ENCODE measurements around the gene MRPL18. TPM values are rescaled to one million over a fixed set of nuclear protein-coding genes. Genes with fewer than 3 reads are reported as not detected.

Gene MRPL18
- total RNA-seq, 1 experiment from 2014 or later, result 71.1 TPM

- BruUV-seq (replicated peaks), result TSS peak; percentile 30
- peak overlapping the region; percentile 84 for H3K4me3 ChIP-seq (ENCODE audit: low read depth, low read length)
- TF ChIP-seq, protein P1, sequence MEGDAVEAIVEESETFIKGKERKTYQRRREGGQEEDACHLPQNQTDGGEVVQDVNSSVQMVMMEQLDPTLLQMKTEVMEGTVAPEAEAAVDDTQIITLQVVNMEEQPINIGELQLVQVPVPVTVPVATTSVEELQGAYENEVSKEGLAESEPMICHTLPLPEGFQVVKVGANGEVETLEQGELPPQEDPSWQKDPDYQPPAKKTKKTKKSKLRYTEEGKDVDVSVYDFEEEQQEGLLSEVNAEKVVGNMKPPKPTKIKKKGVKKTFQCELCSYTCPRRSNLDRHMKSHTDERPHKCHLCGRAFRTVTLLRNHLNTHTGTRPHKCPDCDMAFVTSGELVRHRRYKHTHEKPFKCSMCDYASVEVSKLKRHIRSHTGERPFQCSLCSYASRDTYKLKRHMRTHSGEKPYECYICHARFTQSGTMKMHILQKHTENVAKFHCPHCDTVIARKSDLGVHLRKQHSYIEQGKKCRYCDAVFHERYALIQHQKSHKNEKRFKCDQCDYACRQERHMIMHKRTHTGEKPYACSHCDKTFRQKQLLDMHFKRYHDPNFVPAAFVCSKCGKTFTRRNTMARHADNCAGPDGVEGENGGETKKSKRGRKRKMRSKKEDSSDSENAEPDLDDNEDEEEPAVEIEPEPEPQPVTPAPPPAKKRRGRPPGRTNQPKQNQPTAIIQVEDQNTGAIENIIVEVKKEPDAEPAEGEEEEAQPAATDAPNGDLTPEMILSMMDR (IDR thresholded peaks at IDR 0.05; ENCODE audit: insufficient read depth in 1 of 2, low read depth in 1 of 2, low read length in 1 of 2, severe bottlenecking in 1 of 2, unreplicated experiment in 1 of 2), result no peak
- H3K27me3 ChIP-seq (replicated peaks; ENCODE audit: control insufficient read depth, insufficient read depth, low read length), result no peaks in the 10 kb centered on the region
- intact Hi-C loops (cut with micrococcal nuclease; ENCODE audit: unreplicated experiment), result loop anchor here (1.0 kb wide), 4 partner anchors 27 to 71 kb away; partner anchors contain the start of genes TCP1 and WTAP
- peaks cover 16% of the 10 kb centered on the region for H3K4me1 ChIP-seq
- CTCF ChIA-PET, result interaction anchor here (0.8 kb wide), 1 partner anchor 10 kb away, joined by 3 read pairs; no protein-coding TSS in a partner anchor
- Mint-ChIP-seq H3K27ac (ENCODE audit: unreplicated experiment) (peak overlapping the region; percentile 98), H3K4me1 (ENCODE audit: low read depth, unreplicated experiment) (peaks cover 36% of the 10 kb centered on the region), H3K4me3 (ENCODE audit: unreplicated experiment) (peak overlapping the region; percentile 82), H3K27me3 (ENCODE audit: insufficient read depth, unreplicated experiment) (no peaks in the 10 kb centered on the region), H3K9me3 (ENCODE audit: unreplicated experiment) (no peaks in the 10 kb centered on the region), H3K36me3 (ENCODE audit: insufficient read depth, unreplicated experiment) (peaks cover 92% of the 10 kb centered on the region)
- H3K36me3 ChIP-seq (ENCODE audit: control insufficient read depth, insufficient read depth, low read length), result peaks cover 8% of the 10 kb centered on the region
- no peaks in the 10 kb centered on the region for H3K9me3 ChIP-seq
- DNase-seq, result peak in 1 of 2 experiments; percentile 47
- POLR2A ChIA-PET, result interaction anchor here (0.6 to 1.2 kb wide), 2 partner anchors 27 to 261 kb away, joined by 5 read pairs; partner anchors contain the start of gene TCP1
Observed at GRCh38 chr6:159762681-159763293, 27.5 kb upstream of the MRPL18 start.

DNA sequence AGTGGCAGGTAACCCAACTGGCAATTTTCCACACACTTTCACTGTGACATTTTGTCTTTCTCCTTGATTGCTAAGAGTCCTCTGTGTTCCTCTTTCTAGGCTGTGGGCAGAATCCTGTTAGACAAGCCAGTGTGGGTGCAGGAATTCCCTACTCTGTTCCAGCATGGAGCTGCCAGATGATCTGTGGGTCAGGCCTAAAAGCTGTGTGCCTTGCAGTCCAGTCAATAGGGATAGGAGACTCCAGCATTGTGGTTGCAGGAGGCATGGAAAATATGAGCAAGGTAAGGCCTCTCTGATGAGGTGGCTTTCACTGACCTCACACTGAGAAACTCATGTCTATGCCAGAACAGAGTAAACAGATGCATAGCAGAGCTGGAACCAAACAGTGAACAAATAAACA, 23.4 kb upstream of the MRPL18 start:
- CTCF ChIA-PET, result no interaction called here
- Histone ChIP-seq H3K9me3 (no peaks in the 10 kb centered on the region), H3K27me3 (replicated peaks; ENCODE audit: control insufficient read depth, insufficient read depth, low read length) (no peaks in the 10 kb centered on the region), H3K4me3 (ENCODE audit: low read depth, low read length) (no peak overlapping the region), H3K4me1 (no peaks in the 10 kb centered on the region), H3K36me3 (ENCODE audit: control insufficient read depth, insufficient read depth, low read length) (peaks cover 11% of the 10 kb centered on the region)
- Mint-ChIP-seq H3K4me3 (ENCODE audit: unreplicated experiment) (no peak overlapping the region), H3K4me1 (ENCODE audit: low read depth, unreplicated experiment) (peaks cover 7% of the 10 kb centered on the region), H3K27me3 (ENCODE audit: insufficient read depth, unreplicated experiment) (no peaks in the 10 kb centered on the region), H3K27ac (ENCODE audit: unreplicated experiment) (no peak overlapping the region), H3K36me3 (ENCODE audit: insufficient read depth, unreplicated experiment) (peaks cover 96% of the 10 kb centered on the region), H3K9me3 (ENCODE audit: unreplicated experiment) (no peaks in the 10 kb centered on the region)
- BruUV-seq (replicated peaks), result no TSS peak
- POLR2A ChIA-PET, result no interaction called here
- intact Hi-C loops (cut with micrococcal nuclease; ENCODE audit: unreplicated experiment), result no loop called here
- TF ChIP-seq, protein P1 (IDR thresholded peaks at IDR 0.05; ENCODE audit: insufficient read depth in 1 of 2, low read depth in 1 of 2, low read length in 1 of 2, severe bottlenecking in 1 of 2, unreplicated experiment in 1 of 2), result no peak
- DNase-seq, result no peak

- H3K4me1 Mint-ChIP-seq (ENCODE audit: low read depth, unreplicated experiment), result no peaks in the 10 kb centered on the region
- no peaks in the 10 kb centered on the region for H3K4me1 ChIP-seq
- intact Hi-C loops (cut with micrococcal nuclease; ENCODE audit: unreplicated experiment), result no loop called here
- peaks cover 81% of the 10 kb centered on the region for H3K36me3 Mint-ChIP-seq (ENCODE audit: insufficient read depth, unreplicated experiment)
- TF ChIP-seq, protein P1 (IDR thresholded peaks at IDR 0.05; ENCODE audit: insufficient read depth in 1 of 2, low read depth in 1 of 2, low read length in 1 of 2, severe bottlenecking in 1 of 2, unreplicated experiment in 1 of 2), result no peak
- no peak overlapping the region for H3K4me3 Mint-ChIP-seq (ENCODE audit: unreplicated experiment)
- H3K27ac Mint-ChIP-seq (ENCODE audit: unreplicated experiment), result no peak overlapping the region
- ChIA-PET POLR2A (interaction anchor here (0.6 kb wide), 2 partner anchors 42 to 46 kb away, joined by 4 to 5 read pairs; partner anchors contain the start of gene WTAP), CTCF (no interaction called here)
- peaks cover 7% of the 10 kb centered on the region for H3K36me3 ChIP-seq (ENCODE audit: control insufficient read depth, insufficient read depth, low read length)
- no peak for DNase-seq
- no peaks in the 10 kb centered on the region for H3K9me3 Mint-ChIP-seq (ENCODE audit: unreplicated experiment)
- H3K27me3 ChIP-seq (replicated peaks; ENCODE audit: control insufficient read depth, insufficient read depth, low read length), result no peaks in the 10 kb centered on the region
- no TSS peak for BruUV-seq (replicated peaks)
- H3K4me3 ChIP-seq (ENCODE audit: low read depth, low read length), result no peak overlapping the region
- no peaks in the 10 kb centered on the region for H3K27me3 Mint-ChIP-seq (ENCODE audit: insufficient read depth, unreplicated experiment)
- H3K9me3 ChIP-seq, result no peaks in the 10 kb centered on the region
Observed at GRCh38 chr6:159769470-159769869, 20.8 kb upstream of the MRPL18 start.
